Keratinocyte (primary cell): ENCODE data around the gene SETBP1. TPM values are rescaled to one million over a fixed set of nuclear protein-coding genes. Genes with fewer than 3 reads are reported as not detected.

Source experiments
- DNase-seq: peaks from one replicate; pipeline ENCODE4 v3.0.0-alpha.2; 2011; ENCODE audit warnings: low read depth, missing footprints, low spot score
- FAIRE-seq: peaks from 2 replicates; lab custom pipeline; 2011; peaks lifted over from hg19 to GRCh38; lab: Jason Lieb, UNC
- H2AFZ ChIP-seq: 2 replicates; pipeline ENCODE4 v1.6.0; 2012; ENCODE audit warnings: low read length, control low read depth, inconsistent platforms; ENCODE audit not compliant: control insufficient read depth
- H3K27ac ChIP-seq: 2 replicates; pipeline ENCODE4 v1.5.1; 2011; ENCODE audit warnings: low read length; ENCODE audit not compliant: control insufficient read depth, insufficient read depth
- H3K27me3 ChIP-seq: 3 replicates; pipeline ENCODE4 v1.6.0; 2011; ENCODE audit warnings: low read length; ENCODE audit not compliant: control insufficient read depth, insufficient read depth; ENCODE audit errors: extremely low read depth
- H3K36me3 ChIP-seq, 2 experiments: 2 replicates in 1 of 2; 3 replicates in 1 of 2; pipeline ENCODE4 v1.5.1; 2011; ENCODE audit warnings: low read length in 2 of 2, mild to moderate bottlenecking in 1 of 2; ENCODE audit not compliant: control insufficient read depth in 2 of 2, insufficient read depth in 2 of 2; ENCODE audit errors: extremely low read depth in 1 of 2
- H3K4me1 ChIP-seq: 3 replicates; pipeline ENCODE4 v1.5.1; 2011; ENCODE audit warnings: low read length; ENCODE audit not compliant: control insufficient read depth, insufficient read depth; ENCODE audit errors: extremely low read depth
- H3K4me2 ChIP-seq: 3 replicates; pipeline ENCODE4 v1.6.0; 2011; ENCODE audit warnings: low read depth, low read length; ENCODE audit not compliant: control insufficient read depth, insufficient read depth; ENCODE audit errors: extremely low read depth
- H3K4me3 ChIP-seq, 3 experiments: fragments of 200-600 bp in 1 of 3; sonication (generic) in 1 of 3; 2 replicates in 2 of 3; 3 replicates in 1 of 3; pipeline ENCODE4 v1.5.1; 2011 to 2016; ENCODE audit warnings: low read length in 3 of 3, mild to moderate bottlenecking in 3 of 3, control low read depth in 2 of 3, inconsistent platforms in 1 of 3, low read depth in 1 of 3, mixed read lengths in 1 of 3, mixed run types in 1 of 3, moderate library complexity in 1 of 3; ENCODE audit not compliant: control insufficient read depth in 2 of 3, insufficient read depth in 2 of 3; ENCODE audit errors: extremely low read depth in 1 of 3
- H3K79me2 ChIP-seq: 2 replicates; pipeline ENCODE4 v1.6.0; 2012; ENCODE audit warnings: low read length; ENCODE audit not compliant: control insufficient read depth, insufficient read depth
- H3K9ac ChIP-seq: 3 replicates; pipeline ENCODE4 v1.6.0; 2011; ENCODE audit warnings: low read length; ENCODE audit not compliant: control insufficient read depth, insufficient read depth; ENCODE audit errors: extremely low read depth
- H3K9me1 ChIP-seq: 3 replicates; pipeline ENCODE4 v1.6.0; 2011; ENCODE audit warnings: low read length; ENCODE audit not compliant: control insufficient read depth, insufficient read depth; ENCODE audit errors: extremely low read depth
- H3K9me3 ChIP-seq: 2 replicates; pipeline ENCODE4 v1.5.1; 2012; ENCODE audit warnings: low read depth, low read length; ENCODE audit not compliant: control insufficient read depth
- H4K20me1 ChIP-seq: 3 replicates; pipeline ENCODE4 v1.6.0; 2011; ENCODE audit warnings: low read length; ENCODE audit not compliant: control insufficient read depth, insufficient read depth; ENCODE audit errors: extremely low read depth
- EZH2 ChIP-seq: IDR thresholded peaks from one replicate; pipeline ENCODE4 v1.6.1; 2012; ENCODE audit warnings: inconsistent platforms, mild to moderate bottlenecking, low read length, moderate library complexity
- dilution Hi-C: fragments of 300-500 bp; cut with MboI; formaldehyde crosslinking; loops from one replicate; pipeline ENCODE4 v1.7.0; 2020; ENCODE audit warnings: low sequenced_read_pairs; ENCODE audit not compliant: extremely low pct_ligation_motif_present
- polyA plus RNA-seq, 5 experiments: library from polyadenylated mRNA; depleted of rRNA in 3 of 5; stranded (reverse) in 3 of 5; stranded (forward) in 1 of 5; unstranded in 1 of 5; fragments of >200 nt; gene quantifications; 1 replicate in 1 of 5; 2 replicates in 3 of 5; 3 replicates in 1 of 5; pipeline versions ENCODE4 v1.2.1 to v1.2.3, GENCODE V29; 2011 to 2012; ENCODE audit warnings: missing spikeins in 2 of 5, low read depth in 1 of 5, low replicate concordance in 1 of 5
- TF ChIP-seq, protein P1 (sequence below), 3 experiments: IDR thresholded peaks in 1 of 3; conservative IDR thresholded peaks in 1 of 3; optimal IDR thresholded peaks in 1 of 3; 2 replicates in 2 of 3; 3 replicates in 1 of 3; pipeline versions ENCODE3 to v1.5.1; 2011; ENCODE audit warnings: low read length in 3 of 3, mild to moderate bottlenecking in 3 of 3, moderate library complexity in 2 of 3, control low read depth in 1 of 3, inconsistent platforms in 1 of 3; ENCODE audit not compliant: insufficient read depth in 2 of 3; ENCODE audit errors: extremely low read depth in 1 of 3

Gene SETBP1
- polyA plus RNA-seq, 1 donor (not counting 4 experiments of a cell fraction or from before 2014, with no cell fraction given), result 3.3 TPM

DNA sequence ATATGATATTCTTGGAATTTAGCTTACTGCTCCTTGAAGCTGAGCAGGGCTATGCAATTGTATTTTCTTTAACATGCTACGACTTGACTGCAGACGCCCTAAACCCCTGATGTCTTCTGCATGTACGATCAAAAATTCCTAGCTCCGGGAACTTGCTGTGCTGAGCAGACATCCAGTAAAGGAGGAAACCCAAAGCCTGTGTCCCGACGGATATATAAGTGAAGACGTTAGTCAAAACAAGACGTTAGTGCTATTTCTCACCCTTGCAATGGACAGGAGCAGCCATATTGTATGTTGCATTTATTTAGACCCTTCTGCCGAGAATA is 51.5 kb downstream of the SETBP1 start:
- Histone ChIP-seq H3K9ac (peak overlapping the region; percentile 39), H3K9me3 (no peaks in the 10 kb centered on the region), H3K4me3 (peak overlapping the region in 2 of 3 experiments; percentile 34 to 43), H2AFZ (no peak overlapping the region), H3K79me2 (peaks cover 18% of the 10 kb centered on the region), H3K9me1 (no peaks in the 10 kb centered on the region), H3K4me2 (peak overlapping the region; percentile 79), H3K36me3 (peaks cover 0 to 2% of the 10 kb centered on the region in 2 experiments), H4K20me1 (no peaks in the 10 kb centered on the region), H3K27me3 (no peaks in the 10 kb centered on the region), H3K27ac (peak overlapping the region; percentile 86), H3K4me1 (peaks cover 42% of the 10 kb centered on the region)
- FAIRE-seq (peak; percentile 91), DNase-seq (no peak)
- TF ChIP-seq EZH2, result no peak
- TF ChIP-seq, protein P1, sequence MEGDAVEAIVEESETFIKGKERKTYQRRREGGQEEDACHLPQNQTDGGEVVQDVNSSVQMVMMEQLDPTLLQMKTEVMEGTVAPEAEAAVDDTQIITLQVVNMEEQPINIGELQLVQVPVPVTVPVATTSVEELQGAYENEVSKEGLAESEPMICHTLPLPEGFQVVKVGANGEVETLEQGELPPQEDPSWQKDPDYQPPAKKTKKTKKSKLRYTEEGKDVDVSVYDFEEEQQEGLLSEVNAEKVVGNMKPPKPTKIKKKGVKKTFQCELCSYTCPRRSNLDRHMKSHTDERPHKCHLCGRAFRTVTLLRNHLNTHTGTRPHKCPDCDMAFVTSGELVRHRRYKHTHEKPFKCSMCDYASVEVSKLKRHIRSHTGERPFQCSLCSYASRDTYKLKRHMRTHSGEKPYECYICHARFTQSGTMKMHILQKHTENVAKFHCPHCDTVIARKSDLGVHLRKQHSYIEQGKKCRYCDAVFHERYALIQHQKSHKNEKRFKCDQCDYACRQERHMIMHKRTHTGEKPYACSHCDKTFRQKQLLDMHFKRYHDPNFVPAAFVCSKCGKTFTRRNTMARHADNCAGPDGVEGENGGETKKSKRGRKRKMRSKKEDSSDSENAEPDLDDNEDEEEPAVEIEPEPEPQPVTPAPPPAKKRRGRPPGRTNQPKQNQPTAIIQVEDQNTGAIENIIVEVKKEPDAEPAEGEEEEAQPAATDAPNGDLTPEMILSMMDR (optimal IDR thresholded peaks at IDR 0.05 in 1 of 3, IDR thresholded peaks at IDR 0.05 in 1 of 3, conservative IDR thresholded peaks at IDR 0.05 in 1 of 3; ENCODE audit: extremely low read depth in 1 of 3, insufficient read depth in 2 of 3, low read length in 3 of 3), result no peak
- dilution Hi-C loops, result no loop called here

DNA sequence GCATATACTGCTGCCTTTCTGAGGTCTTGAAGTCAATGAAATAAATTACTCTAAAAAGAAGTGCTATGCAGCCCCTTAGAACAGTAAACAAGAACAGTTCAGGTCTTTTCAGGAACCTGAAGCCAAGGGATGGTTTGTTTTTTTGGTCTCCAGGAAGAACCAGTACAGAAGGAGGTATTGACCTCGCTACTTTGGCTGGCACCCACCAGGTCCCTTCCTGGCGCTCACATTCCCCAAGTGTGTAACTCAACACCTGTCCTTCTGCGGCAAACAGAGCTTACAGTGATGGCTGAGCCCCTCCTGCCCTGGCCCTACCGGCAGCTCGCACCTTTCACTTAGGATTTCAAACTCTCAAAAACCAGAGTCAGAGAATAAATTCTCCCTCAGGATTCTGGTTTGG is 51.9 kb downstream of the SETBP1 start:
- H4K20me1 ChIP-seq, result no peaks in the 10 kb centered on the region
- dilution Hi-C loops, result no loop called here
- peak overlapping the region in 2 of 3 experiments; percentile 34 to 43 for H3K4me3 ChIP-seq
- peak overlapping the region; percentile 39 for H3K9ac ChIP-seq
- FAIRE-seq (no peak), DNase-seq (no peak)
- H3K27me3 ChIP-seq, result no peaks in the 10 kb centered on the region
- peak overlapping the region; percentile 86 for H3K27ac ChIP-seq
- H2AFZ ChIP-seq, result no peak overlapping the region
- peaks cover 0 to 2% of the 10 kb centered on the region in 2 experiments for H3K36me3 ChIP-seq
- no peaks in the 10 kb centered on the region for H3K9me1 ChIP-seq
- H3K4me1 ChIP-seq, result peaks cover 42% of the 10 kb centered on the region
- no peak for TF ChIP-seq EZH2
- TF ChIP-seq, protein P1 (optimal IDR thresholded peaks at IDR 0.05 in 1 of 3, IDR thresholded peaks at IDR 0.05 in 1 of 3, conservative IDR thresholded peaks at IDR 0.05 in 1 of 3; ENCODE audit: extremely low read depth in 1 of 3, insufficient read depth in 2 of 3, low read length in 3 of 3), result no peak
- H3K79me2 ChIP-seq, result peaks cover 15% of the 10 kb centered on the region
- H3K9me3 ChIP-seq, result no peaks in the 10 kb centered on the region
- peak overlapping the region; percentile 79 for H3K4me2 ChIP-seq
